IPS-18a (cell line): ENCODE measurements around the gene RFX1.

ENCODE experiments used
- H3K27ac ChIP-seq: one replicate; pipeline ENCODE4 v1.5.1; 2013; ENCODE audit warnings: low read length
- H3K27me3 ChIP-seq: one replicate; pipeline ENCODE4 v1.6.1; 2013; ENCODE audit warnings: mild to moderate bottlenecking, low read length; ENCODE audit not compliant: control insufficient read depth, insufficient read depth
- H3K36me3 ChIP-seq: one replicate; pipeline ENCODE4 v1.6.1; 2013; ENCODE audit warnings: low read depth, low read length; ENCODE audit not compliant: control insufficient read depth
- H3K4me1 ChIP-seq: one replicate; pipeline ENCODE4 v1.6.1; 2013; ENCODE audit warnings: low read depth, low read length; ENCODE audit not compliant: control insufficient read depth
- H3K4me3 ChIP-seq: one replicate; pipeline ENCODE4 v1.5.1; 2013; ENCODE audit warnings: low read length
- H3K9ac ChIP-seq: one replicate; pipeline ENCODE4 v1.6.1; 2013; ENCODE audit warnings: mild to moderate bottlenecking, low read length, moderate library complexity
- H3K9me3 ChIP-seq: one replicate; pipeline ENCODE4 v1.6.1; 2013; ENCODE audit warnings: low read depth, low read length; ENCODE audit not compliant: control insufficient read depth

Gene RFX1

DNA sequence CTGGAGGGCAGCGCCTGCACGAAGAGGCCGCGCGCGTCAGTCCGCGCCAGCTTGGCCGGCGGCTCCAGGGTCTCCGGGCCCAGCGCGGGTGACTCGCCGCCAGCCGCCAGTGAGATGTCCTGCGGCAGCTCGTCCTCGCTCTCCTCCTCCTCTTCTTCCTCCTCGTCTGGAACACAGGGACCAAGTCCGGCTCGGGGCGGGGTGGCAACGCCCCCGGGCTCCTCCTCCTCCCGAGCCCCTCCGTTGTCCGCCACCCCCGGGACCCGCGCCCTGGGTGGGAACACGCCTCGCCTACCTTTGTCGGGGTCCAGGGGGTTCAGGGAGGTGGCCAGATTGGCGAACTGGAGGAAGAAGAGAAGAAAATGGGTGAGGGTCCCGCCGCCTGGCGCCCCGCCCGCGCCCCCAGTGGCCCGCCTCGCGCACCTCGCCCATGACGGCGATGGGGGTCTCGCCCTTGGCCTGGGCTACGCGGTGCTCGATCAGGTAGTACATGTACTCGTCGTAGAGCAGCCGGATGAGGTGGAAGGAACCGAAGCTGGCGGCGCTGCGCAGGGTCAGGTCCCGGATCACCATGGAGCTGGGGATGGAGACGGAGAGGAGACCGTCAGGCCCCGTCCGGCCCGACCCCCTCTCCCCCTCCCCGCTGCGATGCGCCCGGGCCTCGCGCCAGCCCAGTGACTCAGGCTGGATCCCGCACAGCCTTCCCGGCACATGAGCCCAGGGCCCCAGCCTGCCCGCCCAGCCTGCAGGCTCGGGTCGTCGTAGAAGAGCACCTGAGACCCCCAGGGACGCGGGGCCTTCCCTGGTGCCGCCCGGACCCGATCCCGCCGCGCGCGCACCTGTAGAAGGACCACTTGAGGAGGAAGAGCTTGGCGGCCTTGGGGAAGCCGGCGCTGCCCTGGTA is 43.2 kb downstream of the RFX1 start:
- H3K9ac ChIP-seq: no peak overlapping the region
- H3K4me3 ChIP-seq: no peak overlapping the region
- H3K27me3 ChIP-seq: no peaks in the 10 kb centered on the region
- peaks cover 38% of the 10 kb centered on the region for H3K36me3 ChIP-seq
- no peaks in the 10 kb centered on the region for H3K4me1 ChIP-seq
- no peak overlapping the region for H3K27ac ChIP-seq
- no peaks in the 10 kb centered on the region for H3K9me3 ChIP-seq

DNA sequence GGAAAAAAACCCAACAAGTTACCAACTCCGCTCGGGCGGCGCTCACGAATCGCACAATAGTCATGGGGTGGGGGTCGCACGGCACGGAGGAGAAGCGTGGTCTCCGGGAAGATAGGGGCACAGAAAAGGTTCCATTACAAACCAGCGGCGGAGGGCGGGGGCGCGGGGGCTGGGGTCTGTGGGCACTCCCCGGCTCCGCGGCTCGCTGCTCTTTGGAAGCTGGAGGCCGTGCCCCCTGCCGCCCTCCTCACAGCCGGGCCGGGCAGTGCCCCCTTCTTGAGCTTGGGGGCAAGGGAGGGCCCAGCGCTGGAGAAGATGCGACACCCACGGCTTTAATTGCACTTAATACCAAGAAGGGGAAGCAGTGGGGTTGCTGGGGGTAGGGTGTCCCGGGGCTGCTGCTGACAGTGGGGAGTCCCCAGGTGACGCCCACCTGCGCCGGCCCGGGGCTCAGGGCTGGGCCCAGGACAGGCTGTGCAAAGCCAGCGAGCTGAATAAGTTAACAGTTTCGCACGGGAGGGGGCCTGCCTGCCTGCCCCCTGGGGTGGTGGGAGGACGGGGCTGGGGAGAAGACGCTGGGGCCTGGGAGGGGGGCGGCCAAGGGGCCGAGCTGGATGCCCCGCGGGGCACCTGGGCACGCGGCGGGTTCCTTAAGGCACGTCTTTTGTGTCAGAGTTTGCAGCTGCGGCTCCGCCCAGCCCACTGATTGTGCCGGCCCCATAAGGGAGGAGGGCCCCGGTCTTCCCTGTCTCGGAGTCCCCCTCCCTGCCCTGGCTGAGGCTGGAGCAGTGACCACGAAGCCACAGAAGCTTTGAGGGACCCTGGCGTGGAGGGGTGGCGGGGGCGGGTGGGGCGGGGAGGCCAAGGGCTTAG is 44.1 kb downstream of the RFX1 start:
- Histone ChIP-seq H3K9ac (no peak overlapping the region), H3K27ac (no peak overlapping the region), H3K4me3 (no peak overlapping the region), H3K9me3 (no peaks in the 10 kb centered on the region), H3K27me3 (no peaks in the 10 kb centered on the region), H3K4me1 (no peaks in the 10 kb centered on the region), H3K36me3 (peaks cover 46% of the 10 kb centered on the region)

DNA sequence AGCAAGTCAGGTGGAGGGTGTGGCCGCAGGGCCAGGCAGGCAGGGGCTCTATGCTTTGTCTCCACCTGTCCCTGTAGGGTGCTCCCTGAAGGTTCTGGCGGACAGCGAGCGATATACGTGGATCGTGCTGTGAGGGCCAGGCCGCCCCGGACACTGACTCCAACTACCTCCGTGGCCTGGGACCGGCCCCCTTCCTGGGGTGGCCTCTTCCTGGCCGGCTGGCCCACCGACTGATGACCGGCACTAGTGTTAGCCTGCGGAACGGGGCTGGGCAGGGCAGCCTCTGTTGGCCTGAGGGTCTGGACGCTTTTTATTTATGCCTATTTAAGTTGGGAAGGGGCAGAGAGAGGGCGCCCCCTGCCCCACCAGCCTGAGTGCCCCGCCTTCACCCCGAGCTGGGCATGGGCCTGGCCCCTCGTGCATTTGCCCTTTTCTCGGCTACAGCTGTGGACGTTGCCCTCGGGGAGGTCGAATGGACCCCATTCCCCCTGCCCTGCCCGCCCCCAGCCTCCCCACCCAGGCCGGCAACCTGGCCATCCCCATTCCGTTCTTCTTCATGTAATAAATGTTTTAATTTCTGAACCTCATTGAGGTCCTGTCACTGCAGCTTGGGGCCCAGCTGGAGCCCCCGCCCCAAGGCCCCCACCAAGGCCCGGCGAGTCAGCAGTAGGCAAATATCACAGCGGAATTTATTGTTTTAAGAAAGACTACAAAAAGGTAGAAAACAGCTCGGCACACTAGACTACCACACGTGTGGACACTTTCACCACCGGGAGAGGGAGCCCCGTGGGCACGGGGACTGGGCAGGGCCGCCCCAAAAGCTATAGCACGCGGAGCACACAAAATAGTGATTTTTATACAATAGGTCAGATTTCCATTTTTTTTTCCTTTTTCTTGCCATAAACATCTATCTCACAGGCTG is 45.0 kb downstream of the RFX1 start:
- Histone ChIP-seq H3K36me3 (peaks cover 51% of the 10 kb centered on the region), H3K9ac (no peak overlapping the region), H3K27me3 (no peaks in the 10 kb centered on the region), H3K4me1 (no peaks in the 10 kb centered on the region), H3K4me3 (no peak overlapping the region), H3K27ac (no peak overlapping the region), H3K9me3 (no peaks in the 10 kb centered on the region)

DNA sequence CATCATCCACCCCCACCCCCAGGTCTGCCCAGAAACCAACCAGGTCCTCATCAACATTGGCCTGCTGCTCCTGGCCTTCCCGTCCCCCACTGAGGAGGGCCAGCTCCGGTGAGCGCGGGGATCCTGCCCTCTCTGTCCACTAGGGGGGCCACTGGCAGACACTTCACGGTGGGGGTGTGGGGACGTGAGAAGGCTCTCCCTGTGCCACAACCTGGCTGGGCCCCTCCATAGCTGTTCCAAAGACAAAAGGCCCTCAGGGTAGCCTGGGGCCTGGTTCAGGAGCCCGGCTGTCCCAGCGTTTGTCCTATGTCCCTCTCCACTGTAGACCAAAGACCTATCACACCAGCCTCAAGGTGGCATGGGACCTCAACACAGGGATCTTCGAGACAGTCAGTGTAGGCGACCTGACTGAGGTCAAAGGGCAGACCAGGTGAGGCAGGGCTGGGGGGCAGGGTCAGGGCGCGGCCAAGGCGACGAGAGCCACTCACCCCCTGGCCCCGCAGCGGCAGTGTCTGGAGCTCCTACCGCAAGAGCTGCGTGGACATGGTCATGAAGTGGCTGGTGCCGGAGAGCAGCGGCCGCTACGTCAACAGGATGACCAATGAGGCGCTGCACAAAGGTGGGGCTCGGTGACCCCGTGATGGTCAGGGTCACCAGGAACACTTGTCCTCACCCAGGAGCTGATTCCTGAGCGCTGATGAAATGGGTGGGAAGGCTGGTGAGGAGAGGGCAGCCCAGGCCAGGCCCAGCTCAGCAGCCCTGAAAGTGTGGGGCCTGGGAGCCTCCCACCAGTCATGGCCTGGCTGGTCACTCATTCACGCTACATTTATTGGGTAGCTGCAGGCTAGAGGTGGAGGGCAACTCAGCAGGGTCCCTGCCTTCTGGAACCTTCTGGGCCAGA is 45.9 kb downstream of the RFX1 start:
- Histone ChIP-seq H3K4me3 (no peak overlapping the region), H3K36me3 (peaks cover 56% of the 10 kb centered on the region), H3K27ac (no peak overlapping the region), H3K4me1 (no peaks in the 10 kb centered on the region), H3K9ac (no peak overlapping the region), H3K27me3 (no peaks in the 10 kb centered on the region), H3K9me3 (no peaks in the 10 kb centered on the region)

DNA sequence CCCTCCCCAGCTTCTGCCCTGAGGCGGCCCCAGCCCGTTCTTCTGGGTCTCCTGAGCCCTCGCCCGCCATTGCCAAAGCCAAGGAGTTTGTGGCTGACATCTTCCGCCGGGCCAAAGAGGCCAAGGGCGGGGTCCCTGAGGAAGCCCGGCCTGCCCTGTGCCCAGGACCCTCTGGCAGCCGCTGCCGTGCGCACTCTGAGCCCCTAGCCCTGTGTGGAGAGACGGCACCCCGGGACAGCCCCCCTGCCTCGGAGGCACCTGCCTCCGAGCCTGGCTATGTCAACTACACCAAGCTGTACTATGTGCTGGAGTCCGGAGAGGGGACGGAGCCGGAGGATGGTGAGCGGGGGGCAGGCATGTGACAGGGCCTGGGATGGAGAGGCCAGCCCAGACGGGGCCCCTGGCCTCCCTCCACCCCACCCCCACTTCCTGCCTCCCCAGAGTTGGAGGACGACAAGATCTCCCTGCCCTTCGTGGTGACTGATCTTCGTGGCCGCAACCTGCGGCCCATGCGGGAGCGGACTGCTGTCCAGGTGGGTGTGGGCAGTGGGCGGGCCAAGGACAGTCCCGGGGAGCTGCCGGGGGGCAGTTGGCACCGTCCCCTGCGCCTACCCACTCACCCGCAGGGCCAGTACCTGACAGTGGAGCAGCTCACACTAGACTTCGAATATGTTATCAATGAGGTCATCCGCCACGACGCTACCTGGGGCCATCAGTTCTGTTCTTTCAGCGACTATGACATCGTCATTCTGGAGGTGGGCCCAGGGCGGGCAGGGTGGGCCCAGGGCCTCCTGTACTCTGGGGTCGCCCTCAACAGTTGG is 46.8 kb downstream of the RFX1 start:
- Histone ChIP-seq H3K27me3 (no peaks in the 10 kb centered on the region), H3K4me3 (no peak overlapping the region), H3K9ac (no peak overlapping the region), H3K36me3 (peaks cover 58% of the 10 kb centered on the region), H3K4me1 (no peaks in the 10 kb centered on the region), H3K27ac (no peak overlapping the region), H3K9me3 (no peaks in the 10 kb centered on the region)

- Histone ChIP-seq H3K4me3 (no peak overlapping the region), H3K9ac (no peak overlapping the region), H3K4me1 (no peaks in the 10 kb centered on the region), H3K9me3 (no peaks in the 10 kb centered on the region), H3K27me3 (no peaks in the 10 kb centered on the region), H3K27ac (no peak overlapping the region), H3K36me3 (peaks cover 60% of the 10 kb centered on the region)
These were observed 48.1 kb downstream of the RFX1 start for GRCh38 chr19:13958043-13958442.

DNA sequence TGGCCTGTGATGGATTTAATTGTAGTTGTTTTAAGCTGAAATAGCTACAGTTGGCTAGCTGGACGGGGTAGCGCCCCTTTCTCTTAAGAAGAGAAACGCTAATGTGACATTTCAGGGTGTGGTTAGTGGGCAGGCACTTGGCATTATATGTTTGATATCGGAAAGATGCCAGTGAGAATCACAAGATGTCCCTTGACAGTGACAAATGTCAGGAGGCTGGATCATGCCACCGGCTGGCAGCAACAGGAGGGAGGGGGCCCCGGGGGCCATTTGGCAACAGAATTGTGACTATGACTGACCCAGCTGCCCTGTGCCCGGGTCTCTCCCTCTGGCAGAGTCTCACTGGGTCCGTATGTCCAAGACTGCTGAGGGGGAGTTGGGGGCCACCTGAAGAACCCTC is 49.1 kb downstream of the RFX1 start:
- no peak overlapping the region for H3K27ac ChIP-seq
- H3K4me3 ChIP-seq: no peak overlapping the region
- no peaks in the 10 kb centered on the region for H3K9me3 ChIP-seq
- no peaks in the 10 kb centered on the region for H3K4me1 ChIP-seq
- no peak overlapping the region for H3K9ac ChIP-seq
- H3K27me3 ChIP-seq: no peaks in the 10 kb centered on the region
- H3K36me3 ChIP-seq: peaks cover 60% of the 10 kb centered on the region

GRCh38 chr19:13956365-13956744 is 49.8 kb downstream of the RFX1 start:
- H3K4me3 ChIP-seq: no peak overlapping the region
- H3K36me3 ChIP-seq: peaks cover 60% of the 10 kb centered on the region
- H3K27me3 ChIP-seq: no peaks in the 10 kb centered on the region
- H3K4me1 ChIP-seq: no peaks in the 10 kb centered on the region
- no peak overlapping the region for H3K9ac ChIP-seq
- no peaks in the 10 kb centered on the region for H3K9me3 ChIP-seq
- H3K27ac ChIP-seq: no peak overlapping the region

- H3K27me3 ChIP-seq: no peaks in the 10 kb centered on the region
- H3K36me3 ChIP-seq: peaks cover 59% of the 10 kb centered on the region
- no peaks in the 10 kb centered on the region for H3K4me1 ChIP-seq
- H3K9me3 ChIP-seq: no peaks in the 10 kb centered on the region
- no peak overlapping the region for H3K27ac ChIP-seq
- H3K9ac ChIP-seq: no peak overlapping the region
- H3K4me3 ChIP-seq: no peak overlapping the region
These were observed 50.3 kb downstream of the RFX1 start for GRCh38 chr19:13955662-13956364.
